HG03571 (cell line): ENCODE data around the gene DOCK1.

Experiments
- ATAC-seq: cut with Tn5 transposase; IDR thresholded peaks from one replicate; pipeline ENCODE4 v1.9.1; 2021; ENCODE audit not compliant: unreplicated experiment

DOCK1 gene

DNA sequence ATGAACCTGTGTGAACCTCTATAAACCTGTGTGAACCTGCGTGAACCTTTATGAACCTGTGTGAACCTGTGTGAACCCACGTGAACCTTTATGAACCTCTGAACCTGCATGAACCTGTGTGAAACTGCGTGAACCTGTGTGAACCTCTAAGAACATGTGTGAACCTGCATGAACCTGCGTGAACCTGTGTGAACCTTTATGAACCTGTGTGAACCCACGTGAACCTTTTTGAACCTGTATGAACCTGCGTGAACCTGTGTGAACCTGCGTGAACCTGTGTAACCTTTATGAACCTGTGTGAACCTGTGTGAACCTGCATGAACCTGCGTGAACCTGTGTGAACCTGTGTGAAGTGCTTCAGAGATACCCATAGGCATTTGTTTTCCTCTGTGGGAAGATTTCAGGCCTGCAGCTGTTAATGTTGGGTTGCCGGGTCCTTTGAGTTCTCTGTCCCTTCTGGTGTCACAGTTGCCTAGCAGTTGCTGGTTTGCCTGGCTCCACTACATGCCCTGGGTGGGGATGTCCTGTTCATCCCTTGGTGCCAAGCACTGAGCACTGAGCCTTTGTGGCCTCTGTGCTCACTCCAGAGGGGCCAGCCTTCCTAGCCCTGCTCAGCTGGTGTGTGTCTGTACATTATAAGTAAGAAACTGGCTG, 97.9 kb downstream of the DOCK1 start:
- ATAC-seq, result no peak

GRCh38 chr10:127006453-127006852, 101.2 kb downstream of the DOCK1 start:
- ATAC-seq, result no peak

DNA sequence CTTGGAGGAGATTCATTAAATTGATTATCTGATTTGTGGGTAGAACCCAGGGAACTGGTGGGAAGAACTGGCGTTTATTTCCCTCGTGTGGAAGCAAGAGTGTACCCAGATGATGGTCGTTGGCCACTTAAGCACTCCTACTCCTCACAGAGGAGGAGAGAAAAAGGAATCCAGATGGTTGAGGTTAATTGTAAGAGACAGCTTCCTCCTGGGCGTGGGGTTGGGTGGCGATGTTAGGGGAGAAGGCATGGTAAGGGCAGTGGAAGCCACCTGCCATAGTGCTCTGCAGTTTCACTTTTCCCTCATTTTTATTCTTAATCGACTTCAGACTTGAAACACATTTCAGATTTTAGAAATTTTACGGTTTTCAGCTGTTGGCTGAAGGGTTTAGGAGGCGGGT, 104.1 kb downstream of the DOCK1 start:
- no peak for ATAC-seq

- no peak for ATAC-seq
These were observed 105.9 kb downstream of the DOCK1 start for GRCh38 chr10:127011174-127011573.

DNA sequence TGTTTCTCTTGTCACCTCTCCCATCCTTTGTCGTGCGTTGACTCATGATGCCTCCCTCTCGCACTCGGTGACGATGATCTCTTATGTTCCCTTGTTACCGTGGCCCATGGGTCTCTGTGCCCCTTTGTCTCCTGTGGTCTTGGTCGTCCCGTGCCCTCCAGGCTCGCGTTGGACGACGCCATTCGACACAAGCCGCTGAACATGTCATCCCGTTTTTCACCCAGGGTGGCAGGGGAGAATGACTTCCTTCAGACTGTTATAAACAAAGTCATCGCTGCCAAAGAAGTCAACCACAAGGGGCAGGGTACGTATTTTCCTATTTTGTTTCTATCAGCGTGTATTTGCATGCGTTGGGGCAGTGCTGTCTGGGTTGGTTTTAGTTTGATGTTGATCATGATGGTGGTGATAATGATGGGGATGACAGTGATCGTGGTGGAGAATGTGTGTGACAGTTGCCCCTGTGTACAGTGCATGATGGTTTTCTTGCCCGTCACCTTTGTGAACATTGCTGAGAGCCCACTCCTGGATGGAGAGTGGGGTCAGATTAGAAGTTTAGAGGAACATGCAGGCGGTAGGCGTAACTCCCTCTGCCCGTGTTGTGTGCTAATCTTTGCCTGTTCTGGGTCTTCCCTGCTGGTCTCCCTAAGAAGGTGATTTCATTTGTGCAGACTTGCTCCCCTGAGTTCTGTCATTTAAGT, 107.0 kb downstream of the DOCK1 start:
- ATAC-seq, result no peak

GRCh38 chr10:127012769-127013152, 107.5 kb downstream of the DOCK1 start:
- no peak for ATAC-seq

GRCh38 chr10:127013211-127013656, 108.0 kb downstream of the DOCK1 start:
- ATAC-seq, result no peak

- no peak for ATAC-seq
These were observed 108.7 kb downstream of the DOCK1 start for GRCh38 chr10:127013691-127014473.

GRCh38 chr10:127014671-127015070, 109.4 kb downstream of the DOCK1 start:
- no peak for ATAC-seq

GRCh38 chr10:127015373-127015772, 110.1 kb downstream of the DOCK1 start:
- ATAC-seq, result no peak

DNA sequence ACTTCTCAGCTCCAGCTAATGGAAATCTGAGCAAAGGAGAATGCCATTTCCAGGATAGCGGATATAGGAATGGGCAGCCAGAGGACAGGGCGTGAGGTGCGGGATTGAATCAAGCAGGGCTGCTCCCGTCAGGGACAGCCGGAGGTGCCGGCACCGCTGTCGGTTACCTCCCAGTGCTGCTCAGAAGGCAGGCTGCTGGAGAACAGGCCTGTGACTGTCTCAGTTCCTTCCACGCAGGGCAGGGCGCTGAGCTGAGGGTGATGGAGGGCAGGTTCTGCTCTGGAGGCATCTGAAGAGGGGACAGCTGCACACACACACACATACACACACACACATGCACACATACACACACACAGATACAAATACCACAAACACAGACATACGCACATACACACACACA, 111.1 kb downstream of the DOCK1 start:
- ATAC-seq, result no peak

DNA sequence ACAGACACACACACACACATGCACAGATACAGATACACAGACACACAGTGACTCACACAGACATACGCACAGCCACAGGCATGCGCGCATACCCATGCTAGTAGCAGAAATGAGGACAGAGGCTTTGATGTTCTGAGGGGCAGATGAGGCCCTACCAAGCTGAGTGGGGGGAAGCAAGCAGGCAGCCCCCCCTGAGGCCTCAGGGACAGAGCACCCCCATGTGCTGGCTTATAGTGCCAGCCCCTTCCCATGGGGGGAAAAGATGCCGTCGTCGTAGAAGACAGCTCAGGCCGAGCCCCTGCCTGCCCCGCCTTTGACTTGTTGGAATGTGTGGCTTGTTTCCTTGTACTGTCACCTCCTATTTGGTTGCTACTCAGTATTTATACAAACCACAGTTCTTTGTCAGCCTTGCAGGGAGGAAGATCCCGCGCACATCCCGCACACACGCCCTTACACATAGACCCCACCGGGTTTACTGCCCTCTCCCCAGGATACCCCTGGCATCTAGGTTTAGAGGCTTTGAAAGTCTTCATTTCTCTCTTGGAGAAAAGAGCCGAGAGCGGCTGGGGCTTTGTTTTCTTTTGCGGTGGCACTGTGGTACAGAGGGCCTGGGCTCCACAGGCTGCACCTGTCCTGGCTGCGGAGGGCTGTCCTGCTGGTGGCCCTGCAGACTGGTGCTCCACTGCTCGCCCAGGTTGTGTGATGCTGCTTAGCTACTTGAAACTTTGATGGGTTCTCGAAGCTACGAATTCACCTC, 112.5 kb downstream of the DOCK1 start:
- no peak for ATAC-seq

GRCh38 chr10:127018298-127018650, 113.0 kb downstream of the DOCK1 start:
- no peak for ATAC-seq

GRCh38 chr10:127018766-127019165, 113.5 kb downstream of the DOCK1 start:
- no peak for ATAC-seq

- no peak for ATAC-seq
These were observed 115.0 kb downstream of the DOCK1 start for GRCh38 chr10:127020260-127020659.

- ATAC-seq, result no peak
These were observed 116.6 kb downstream of the DOCK1 start for GRCh38 chr10:127021801-127022200.

- ATAC-seq, result no peak
These were observed 119.6 kb downstream of the DOCK1 start for GRCh38 chr10:127024685-127025435.

- no peak for ATAC-seq
These were observed 122.6 kb downstream of the DOCK1 start for GRCh38 chr10:127027786-127028185.

- no peak for ATAC-seq
These were observed 123.3 kb downstream of the DOCK1 start for GRCh38 chr10:127028556-127028955.

DNA sequence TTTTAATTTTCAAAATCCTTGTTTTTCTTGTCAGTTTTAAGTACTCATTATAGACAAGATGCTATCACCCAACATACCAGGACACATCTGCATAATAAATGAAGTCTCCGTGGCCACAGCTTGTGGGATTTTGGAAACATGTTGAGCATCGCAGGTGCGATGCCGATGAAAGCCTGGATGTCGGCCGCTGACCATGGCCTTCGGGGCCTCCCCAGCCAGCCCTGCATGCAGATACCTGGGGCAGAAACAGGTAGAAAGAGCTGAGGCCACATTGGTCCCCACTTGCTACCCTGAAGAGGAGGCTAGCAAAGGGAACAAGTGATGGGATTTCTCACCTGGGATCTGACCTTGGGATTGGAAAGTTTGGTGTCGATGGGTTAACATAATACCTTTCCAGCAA, 123.8 kb downstream of the DOCK1 start:
- ATAC-seq, result no peak
